DOHH2 (cell line): Measurements from ENCODE around the gene NKD1.

Experiments
- H3F3A ChIP-seq: fragments of 200-600 bp; sonication (generic), shearing (Covaris generic); 2 replicates; pipeline ENCODE4 v1.6.0; 2016; ENCODE audit warnings: antibody characterized with exemption, mild to moderate bottlenecking; ENCODE audit not compliant: control insufficient read depth, insufficient read depth
- H3K27ac ChIP-seq: fragments of 200-600 bp; sonication (generic); 2 replicates; pipeline ENCODE4 v1.5.1; 2014; ENCODE audit warnings: low read depth, mild to moderate bottlenecking, low read length, moderate library complexity
- H3K27me3 ChIP-seq: fragments of 200-600 bp; sonication (generic); 2 replicates; pipeline ENCODE4 v1.6.1; 2014; ENCODE audit warnings: mild to moderate bottlenecking, low read length, mixed read lengths; ENCODE audit not compliant: control insufficient read depth
- H3K36me3 ChIP-seq: fragments of 200-600 bp; sonication (generic); 2 replicates; pipeline ENCODE4 v1.6.1; 2014; ENCODE audit warnings: mild to moderate bottlenecking, low read length, moderate library complexity, mixed read lengths; ENCODE audit not compliant: control insufficient read depth
- H3K4me1 ChIP-seq: fragments of 200-600 bp; sonication (generic); 2 replicates; pipeline ENCODE4 v1.6.1; 2014; ENCODE audit warnings: mild to moderate bottlenecking, low read length, mixed read lengths; ENCODE audit not compliant: control insufficient read depth
- H3K4me2 ChIP-seq: fragments of 200-600 bp; sonication (generic); 2 replicates; pipeline ENCODE4 v1.6.0; 2014; ENCODE audit warnings: mild to moderate bottlenecking, low read length, moderate library complexity
- H3K4me3 ChIP-seq: fragments of 200-600 bp; sonication (generic); 2 replicates; pipeline ENCODE4 v1.5.1; 2014; ENCODE audit warnings: mild to moderate bottlenecking, low read length, mixed read lengths
- H3K79me2 ChIP-seq: fragments of 200-600 bp; sonication (generic); 2 replicates; pipeline ENCODE4 v1.6.1; 2014; ENCODE audit warnings: mild to moderate bottlenecking, low read length, mixed read lengths; ENCODE audit not compliant: control insufficient read depth
- H3K9me2 ChIP-seq: fragments of 200-600 bp; sonication (generic); replicated peaks from 2 replicates; pipeline ENCODE4 v1.6.1; 2014; ENCODE audit warnings: mild to moderate bottlenecking, low read length, mixed read lengths; ENCODE audit not compliant: control insufficient read depth
- H3K9me3 ChIP-seq: fragments of 200-600 bp; sonication (generic); 2 replicates; pipeline ENCODE4 v1.6.1; 2014; ENCODE audit warnings: antibody characterized with exemption, low read length, mixed read lengths; ENCODE audit not compliant: control insufficient read depth, insufficient read depth
- H4K20me1 ChIP-seq: fragments of 200-600 bp; sonication (generic); 2 replicates; pipeline ENCODE4 v1.6.0; 2014; ENCODE audit warnings: low read depth, mild to moderate bottlenecking, antibody characterized with exemption, low read length, moderate library complexity; ENCODE audit not compliant: control insufficient read depth, insufficient read depth
- EZH2phosphoT487 ChIP-seq: fragments of 200-600 bp; sonication (generic); IDR thresholded peaks from 2 replicates; pipeline ENCODE4 v1.6.1; 2017; ENCODE audit warnings: borderline replicate concordance, mild to moderate bottlenecking, antibody characterized with exemption, low read length, moderate library complexity, mixed read lengths
- TF ChIP-seq, protein P1 (sequence below): fragments of 200-600 bp; sonication (generic); IDR thresholded peaks from one replicate; pipeline ENCODE4 v1.5.1; 2014; ENCODE audit warnings: antibody characterized with exemption, mild to moderate bottlenecking, low read depth, low read length; ENCODE audit not compliant: poor library complexity, severe bottlenecking

The NKD1 gene

DNA sequence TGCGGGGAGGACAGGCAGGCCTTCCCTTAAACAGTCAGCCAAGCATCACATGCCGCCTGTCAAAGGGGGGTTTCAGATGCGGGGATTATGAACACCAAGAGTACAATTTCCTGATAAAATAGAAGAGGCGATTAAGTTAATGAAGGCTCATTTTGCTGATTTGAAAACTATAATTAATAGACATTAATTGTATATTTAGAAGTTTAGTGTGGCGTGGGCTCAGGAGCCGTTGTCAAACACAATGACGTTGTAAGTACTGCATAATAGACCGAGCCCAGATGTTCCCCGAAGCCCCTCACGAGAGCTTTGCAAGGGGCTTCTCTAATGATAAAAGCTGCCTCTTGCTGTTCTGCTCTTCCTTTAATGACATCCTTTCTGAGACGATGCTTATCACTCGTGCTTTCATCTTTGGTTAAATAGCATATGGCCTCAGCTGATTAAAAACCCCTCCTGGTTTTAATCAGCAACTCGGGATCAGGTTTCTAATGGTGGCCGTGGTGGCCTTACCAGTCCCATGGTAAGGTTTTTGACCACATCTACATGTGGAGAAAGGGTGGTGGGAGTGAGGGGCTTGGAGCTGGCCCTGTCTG is 104.7 kb downstream of the NKD1 start:
- no peaks in the 10 kb centered on the region for H3F3A ChIP-seq
- H3K9me2 ChIP-seq, result no peaks in the 10 kb centered on the region
- no peak overlapping the region for H3K4me2 ChIP-seq
- H3K4me3 ChIP-seq, result no peak overlapping the region
- no peaks in the 10 kb centered on the region for H3K79me2 ChIP-seq
- TF ChIP-seq EZH2phosphoT487, result no peak
- TF ChIP-seq, protein P1, sequence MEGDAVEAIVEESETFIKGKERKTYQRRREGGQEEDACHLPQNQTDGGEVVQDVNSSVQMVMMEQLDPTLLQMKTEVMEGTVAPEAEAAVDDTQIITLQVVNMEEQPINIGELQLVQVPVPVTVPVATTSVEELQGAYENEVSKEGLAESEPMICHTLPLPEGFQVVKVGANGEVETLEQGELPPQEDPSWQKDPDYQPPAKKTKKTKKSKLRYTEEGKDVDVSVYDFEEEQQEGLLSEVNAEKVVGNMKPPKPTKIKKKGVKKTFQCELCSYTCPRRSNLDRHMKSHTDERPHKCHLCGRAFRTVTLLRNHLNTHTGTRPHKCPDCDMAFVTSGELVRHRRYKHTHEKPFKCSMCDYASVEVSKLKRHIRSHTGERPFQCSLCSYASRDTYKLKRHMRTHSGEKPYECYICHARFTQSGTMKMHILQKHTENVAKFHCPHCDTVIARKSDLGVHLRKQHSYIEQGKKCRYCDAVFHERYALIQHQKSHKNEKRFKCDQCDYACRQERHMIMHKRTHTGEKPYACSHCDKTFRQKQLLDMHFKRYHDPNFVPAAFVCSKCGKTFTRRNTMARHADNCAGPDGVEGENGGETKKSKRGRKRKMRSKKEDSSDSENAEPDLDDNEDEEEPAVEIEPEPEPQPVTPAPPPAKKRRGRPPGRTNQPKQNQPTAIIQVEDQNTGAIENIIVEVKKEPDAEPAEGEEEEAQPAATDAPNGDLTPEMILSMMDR, result no peak
- no peaks in the 10 kb centered on the region for H3K4me1 ChIP-seq
- H3K36me3 ChIP-seq, result no peaks in the 10 kb centered on the region
- H3K27me3 ChIP-seq, result no peaks in the 10 kb centered on the region
- H4K20me1 ChIP-seq, result no peaks in the 10 kb centered on the region
- no peak overlapping the region for H3K27ac ChIP-seq
- H3K9me3 ChIP-seq, result peaks cover 5% of the 10 kb centered on the region; the same call in 1 of the 2 replicates

DNA sequence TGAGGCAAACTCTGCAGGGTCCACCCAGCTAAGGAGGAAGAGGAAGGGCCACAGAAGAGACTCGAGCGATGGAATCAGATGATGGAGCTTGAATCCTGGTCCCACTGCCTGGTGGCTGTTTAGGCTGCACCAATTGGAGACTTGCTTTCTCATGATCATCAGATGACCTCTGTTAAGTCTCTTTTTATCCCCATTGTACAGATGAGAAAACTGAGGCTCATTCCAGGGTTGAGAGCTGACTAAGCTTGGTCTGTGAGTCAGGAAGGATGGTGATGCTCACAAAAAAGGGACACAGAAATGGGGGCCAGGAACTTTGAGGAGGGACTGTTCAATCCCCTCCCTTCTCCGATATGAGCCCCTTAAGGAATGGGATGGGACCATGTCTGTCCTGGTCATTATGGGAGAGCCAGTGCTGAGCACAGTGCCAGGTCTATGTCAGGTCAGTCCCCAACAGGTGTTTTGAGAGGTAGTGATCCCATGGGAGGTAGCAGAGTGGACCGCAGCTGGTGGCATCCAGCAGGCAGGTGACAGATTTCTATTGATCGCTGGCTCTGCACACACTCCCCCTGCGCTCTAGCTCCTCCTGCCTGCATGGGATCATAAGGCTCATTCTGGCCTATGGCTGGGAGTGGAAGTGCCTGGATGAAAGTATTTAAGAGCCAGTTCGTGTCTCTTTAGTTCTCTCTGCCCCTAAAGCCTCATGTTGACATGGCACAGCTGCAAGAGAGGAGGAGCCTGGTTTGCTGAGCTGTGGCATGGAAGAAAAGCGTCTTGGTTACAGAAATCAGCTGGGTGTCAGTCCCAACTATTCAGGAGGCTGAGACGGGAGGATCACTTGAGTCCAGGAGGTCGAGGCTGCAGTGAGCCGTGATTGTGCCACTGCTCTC is 105.7 kb downstream of the NKD1 start:
- no peaks in the 10 kb centered on the region for H3K36me3 ChIP-seq
- H3F3A ChIP-seq, result no peaks in the 10 kb centered on the region
- H3K27me3 ChIP-seq, result no peaks in the 10 kb centered on the region
- no peaks in the 10 kb centered on the region for H4K20me1 ChIP-seq
- H3K27ac ChIP-seq, result no peak overlapping the region
- peaks cover 5% of the 10 kb centered on the region; the same call in 1 of the 2 replicates for H3K9me3 ChIP-seq
- no peak overlapping the region for H3K4me2 ChIP-seq
- TF ChIP-seq, protein P1, result no peak
- TF ChIP-seq EZH2phosphoT487, result no peak
- no peaks in the 10 kb centered on the region for H3K4me1 ChIP-seq
- no peaks in the 10 kb centered on the region for H3K79me2 ChIP-seq
- H3K9me2 ChIP-seq, result no peaks in the 10 kb centered on the region
- no peak overlapping the region for H3K4me3 ChIP-seq

DNA sequence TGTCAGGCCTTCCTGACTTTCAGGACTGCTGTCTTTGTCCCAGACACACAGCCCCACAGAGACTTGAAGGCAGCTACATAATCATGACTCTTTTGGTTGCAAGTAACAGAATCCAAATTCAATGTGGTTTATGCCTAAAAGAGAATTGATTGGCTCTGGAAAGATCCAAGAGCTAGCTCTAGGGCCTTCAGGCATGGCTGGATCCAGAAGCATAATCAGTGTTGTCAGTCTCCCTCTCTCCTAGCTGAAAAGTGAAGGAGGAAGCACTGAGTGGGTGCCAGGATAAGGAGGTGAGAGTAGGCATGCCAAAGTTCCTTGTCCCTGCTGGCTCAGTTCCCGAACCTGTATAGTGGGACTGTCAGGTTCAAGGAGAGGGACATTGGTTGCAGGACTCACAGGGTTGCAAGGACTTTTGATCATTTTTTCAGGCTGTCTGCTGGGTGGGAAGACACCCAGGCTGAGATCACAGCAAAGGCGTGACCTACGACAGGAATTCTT is 107.4 kb downstream of the NKD1 start:
- Histone ChIP-seq H3K4me1 (no peaks in the 10 kb centered on the region), H3K27ac (no peak overlapping the region), H3K27me3 (no peaks in the 10 kb centered on the region), H4K20me1 (no peaks in the 10 kb centered on the region), H3K9me2 (no peaks in the 10 kb centered on the region), H3K4me3 (no peak overlapping the region), H3F3A (no peaks in the 10 kb centered on the region), H3K9me3 (peaks cover 5% of the 10 kb centered on the region; the same call in 1 of the 2 replicates), H3K36me3 (no peaks in the 10 kb centered on the region), H3K4me2 (no peak overlapping the region), H3K79me2 (no peaks in the 10 kb centered on the region)
- TF ChIP-seq EZH2phosphoT487, result no peak

DNA sequence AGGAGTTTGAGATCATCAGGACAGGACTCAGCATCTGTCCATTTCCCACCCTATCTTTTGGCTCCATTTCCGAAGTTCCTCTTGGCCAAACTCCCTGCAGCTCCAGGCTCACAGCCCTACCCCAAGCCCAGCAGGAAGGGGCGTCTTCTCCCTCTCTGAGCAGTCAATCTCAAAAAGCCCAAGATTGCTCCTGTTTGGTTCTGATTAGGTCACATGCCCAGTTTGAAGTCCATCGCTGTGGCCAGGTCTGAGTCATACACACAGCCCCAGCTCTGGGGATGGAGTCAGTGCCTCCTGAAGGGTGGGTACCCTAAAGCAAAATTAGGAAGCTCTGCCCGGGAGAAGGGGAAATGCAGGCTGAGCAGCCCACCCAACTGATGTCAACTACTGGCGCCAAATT is 109.0 kb downstream of the NKD1 start:
- Histone ChIP-seq H3F3A (no peaks in the 10 kb centered on the region), H3K79me2 (no peaks in the 10 kb centered on the region), H3K9me2 (no peaks in the 10 kb centered on the region), H3K4me2 (no peak overlapping the region), H3K4me1 (no peaks in the 10 kb centered on the region), H3K36me3 (no peaks in the 10 kb centered on the region), H3K27me3 (no peaks in the 10 kb centered on the region), H3K9me3 (no peaks in the 10 kb centered on the region), H3K4me3 (no peak overlapping the region), H4K20me1 (no peaks in the 10 kb centered on the region), H3K27ac (no peak overlapping the region)
- no peak for TF ChIP-seq EZH2phosphoT487
- TF ChIP-seq, protein P1, result no peak
